Caco-2 (cell line): ENCODE measurements around the gene CNOT6L. TPM values are rescaled to one million over a fixed set of nuclear protein-coding genes. Genes with fewer than 3 reads are reported as not detected.
A peak's percentile ranks its signal among the peaks of the same experiment; 100 is the strongest.

ENCODE experiments used
- BruUV-seq: library from RNA; stranded (reverse); fragments of 400-500 nt; replicated peaks from 2 replicates; lab custom pipeline; 2021; lab: Mats Ljungman, UMichigan
- CTCF ChIA-PET: fragments of 300-600 bp; sonication (Branson Sonifier 250); formaldehyde crosslinking; loops from one replicate; lab custom pipeline; 2022; ENCODE audit warnings: antibody characterized with exemption; lab: Charles Lee
- POLR2A ChIA-PET: fragments of 300-600 bp; sonication (Branson Sonifier 250); formaldehyde crosslinking; loops from one replicate; lab custom pipeline; 2022; ENCODE audit warnings: antibody characterized with exemption; lab: Charles Lee
- DNase-seq, 2 experiments: peaks; one replicate each; pipeline versions ENCODE4 v3.0.0 to v3.0.0-alpha.2; 2020 to 2022
- H3K27me3 ChIP-seq: replicated peaks from 2 replicates; pipeline ENCODE4 v1.6.0; 2011; ENCODE audit warnings: low read length; ENCODE audit not compliant: control insufficient read depth, insufficient read depth
- H3K36me3 ChIP-seq: 2 replicates; pipeline ENCODE4 v1.5.1; 2011; ENCODE audit warnings: low read length; ENCODE audit not compliant: control insufficient read depth, insufficient read depth
- H3K4me1 ChIP-seq: fragments of 250-450 bp; sonication (Bioruptor Pico); 2 replicates; pipeline ENCODE4 v1.5.1; 2020; ENCODE audit warnings: mild to moderate bottlenecking
- H3K4me3 ChIP-seq: 2 replicates; pipeline ENCODE4 v1.5.1; 2011; ENCODE audit warnings: low read depth, mild to moderate bottlenecking, control low read depth, low read length
- H3K9me3 ChIP-seq: fragments of 250-450 bp; sonication (Bioruptor Pico); 2 replicates; pipeline ENCODE4 v1.5.1; 2020; ENCODE audit warnings: mild to moderate bottlenecking, moderate library complexity
- H3K27ac Mint-ChIP-seq: one replicate; pipeline ENCODE4 v1.8.0; 2022; ENCODE audit warnings: mixed read lengths; ENCODE audit not compliant: unreplicated experiment
- H3K27me3 Mint-ChIP-seq: one replicate; pipeline ENCODE4 v1.8.0; 2022; ENCODE audit warnings: mixed read lengths; ENCODE audit not compliant: insufficient read depth, unreplicated experiment
- H3K36me3 Mint-ChIP-seq: one replicate; pipeline ENCODE4 v1.8.0; 2022; ENCODE audit warnings: mild to moderate bottlenecking, mixed read lengths; ENCODE audit not compliant: insufficient read depth, unreplicated experiment
- H3K4me1 Mint-ChIP-seq: one replicate; pipeline ENCODE4 v1.8.0; 2022; ENCODE audit warnings: low read depth, mixed read lengths; ENCODE audit not compliant: unreplicated experiment
- H3K4me3 Mint-ChIP-seq: one replicate; pipeline ENCODE4 v1.8.0; 2022; ENCODE audit warnings: mild to moderate bottlenecking, moderate library complexity, mixed read lengths; ENCODE audit not compliant: unreplicated experiment
- H3K9me3 Mint-ChIP-seq: one replicate; pipeline ENCODE4 v1.8.0; 2022; ENCODE audit warnings: mixed read lengths; ENCODE audit not compliant: unreplicated experiment
- intact Hi-C: fragments of 100-400 bp; cut with micrococcal nuclease; formaldehyde crosslinking; loops from one replicate; pipeline ENCODE4 v1.10.0; 2022; ENCODE audit not compliant: unreplicated experiment
- total RNA-seq: library from RNA; stranded (reverse); gene quantifications from 2 replicates; pipeline ENCODE4 v1.2.3, GENCODE V29; 2022
- TF ChIP-seq, protein P1 (sequence below), 2 experiments: fragments of 200-600 bp in 1 of 2; IDR thresholded peaks; 1 replicate in 1 of 2; 2 replicates in 1 of 2; pipeline versions ENCODE4 v1.5.1 to v1.8.0; 2011 to 2022; ENCODE audit warnings: antibody characterized with exemption in 1 of 2, control low read depth in 1 of 2, inconsistent platforms in 1 of 2, low read depth in 1 of 2, low read length in 1 of 2, mild to moderate bottlenecking in 1 of 2, moderate library complexity in 1 of 2; ENCODE audit not compliant: insufficient read depth in 1 of 2, severe bottlenecking in 1 of 2, unreplicated experiment in 1 of 2

Gene CNOT6L
- total RNA-seq, 1 experiment from 2014 or later, result 18.8 TPM

DNA sequence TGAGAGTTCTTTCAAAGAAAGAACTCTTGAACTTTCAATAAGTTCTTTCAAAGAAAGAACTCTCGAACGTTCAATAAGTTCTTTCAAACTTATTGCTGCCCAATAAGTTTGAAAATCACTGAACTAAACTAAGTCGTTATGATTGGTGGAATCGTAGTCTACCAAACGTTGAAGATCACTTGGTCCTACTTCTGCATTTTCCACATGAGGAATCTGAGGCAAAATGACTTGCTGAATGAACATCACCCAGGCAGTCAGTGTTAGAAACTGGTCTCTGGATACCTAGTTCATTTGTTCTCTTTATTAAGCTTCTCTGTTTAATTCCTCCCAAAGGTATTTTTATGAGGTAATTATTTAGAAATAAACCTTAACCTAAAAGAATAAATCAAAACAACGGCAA is 7.1 kb upstream of the CNOT6L start:
- Mint-ChIP-seq H3K4me1 (no peaks in the 10 kb centered on the region), H3K4me3 (no peak overlapping the region), H3K9me3 (no peaks in the 10 kb centered on the region), H3K27ac (no peak overlapping the region), H3K27me3 (peaks cover 21% of the 10 kb centered on the region), H3K36me3 (peaks cover 5% of the 10 kb centered on the region)
- H3K4me1 ChIP-seq, result no peaks in the 10 kb centered on the region
- intact Hi-C loops, result no loop called here
- ChIA-PET POLR2A (no interaction called here), CTCF (no interaction called here)
- no peak for DNase-seq
- no peaks in the 10 kb centered on the region for H3K27me3 ChIP-seq
- BruUV-seq, result no TSS peak
- H3K36me3 ChIP-seq, result no peaks in the 10 kb centered on the region
- no peaks in the 10 kb centered on the region for H3K9me3 ChIP-seq
- no peak overlapping the region for H3K4me3 ChIP-seq
- TF ChIP-seq, protein P1, sequence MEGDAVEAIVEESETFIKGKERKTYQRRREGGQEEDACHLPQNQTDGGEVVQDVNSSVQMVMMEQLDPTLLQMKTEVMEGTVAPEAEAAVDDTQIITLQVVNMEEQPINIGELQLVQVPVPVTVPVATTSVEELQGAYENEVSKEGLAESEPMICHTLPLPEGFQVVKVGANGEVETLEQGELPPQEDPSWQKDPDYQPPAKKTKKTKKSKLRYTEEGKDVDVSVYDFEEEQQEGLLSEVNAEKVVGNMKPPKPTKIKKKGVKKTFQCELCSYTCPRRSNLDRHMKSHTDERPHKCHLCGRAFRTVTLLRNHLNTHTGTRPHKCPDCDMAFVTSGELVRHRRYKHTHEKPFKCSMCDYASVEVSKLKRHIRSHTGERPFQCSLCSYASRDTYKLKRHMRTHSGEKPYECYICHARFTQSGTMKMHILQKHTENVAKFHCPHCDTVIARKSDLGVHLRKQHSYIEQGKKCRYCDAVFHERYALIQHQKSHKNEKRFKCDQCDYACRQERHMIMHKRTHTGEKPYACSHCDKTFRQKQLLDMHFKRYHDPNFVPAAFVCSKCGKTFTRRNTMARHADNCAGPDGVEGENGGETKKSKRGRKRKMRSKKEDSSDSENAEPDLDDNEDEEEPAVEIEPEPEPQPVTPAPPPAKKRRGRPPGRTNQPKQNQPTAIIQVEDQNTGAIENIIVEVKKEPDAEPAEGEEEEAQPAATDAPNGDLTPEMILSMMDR (IDR thresholded peaks at IDR 0.05; ENCODE audit: insufficient read depth in 1 of 2, low read depth in 1 of 2, low read length in 1 of 2, severe bottlenecking in 1 of 2, unreplicated experiment in 1 of 2), result no peak

DNA sequence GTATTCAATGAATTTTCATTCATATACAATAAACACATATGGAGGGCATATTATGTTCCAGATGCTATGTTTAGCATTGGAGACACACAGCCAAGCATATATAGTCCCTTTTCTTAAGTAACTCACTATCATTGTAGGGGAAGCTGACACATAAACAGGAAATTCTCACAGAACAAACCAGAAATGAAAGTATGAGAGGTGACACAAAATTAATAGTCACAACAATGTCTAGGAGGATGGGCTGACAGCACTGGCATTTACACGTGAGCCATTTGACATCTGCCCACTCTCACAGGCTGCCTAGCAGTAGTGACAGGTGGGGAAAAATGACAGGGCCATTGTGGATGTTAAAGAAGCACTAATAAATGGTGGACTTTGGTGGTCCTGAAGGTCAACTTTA is 2.6 kb upstream of the CNOT6L start:
- no peak for DNase-seq
- no peaks in the 10 kb centered on the region for H3K9me3 Mint-ChIP-seq
- no TSS peak for BruUV-seq
- Histone ChIP-seq H3K4me1 (peaks cover 7% of the 10 kb centered on the region), H3K27me3 (no peaks in the 10 kb centered on the region), H3K36me3 (no peaks in the 10 kb centered on the region), H3K9me3 (no peaks in the 10 kb centered on the region), H3K4me3 (no peak overlapping the region)
- H3K4me1 Mint-ChIP-seq, result no peaks in the 10 kb centered on the region
- H3K4me3 Mint-ChIP-seq, result no peak overlapping the region
- no peak overlapping the region for H3K27ac Mint-ChIP-seq
- peaks cover 13% of the 10 kb centered on the region for H3K36me3 Mint-ChIP-seq
- POLR2A ChIA-PET, result no interaction called here
- intact Hi-C loops, result no loop called here
- H3K27me3 Mint-ChIP-seq, result peaks cover 8% of the 10 kb centered on the region
- CTCF ChIA-PET, result no interaction called here
- TF ChIP-seq, protein P1 (IDR thresholded peaks at IDR 0.05; ENCODE audit: insufficient read depth in 1 of 2, low read depth in 1 of 2, low read length in 1 of 2, severe bottlenecking in 1 of 2, unreplicated experiment in 1 of 2), result no peak

DNA sequence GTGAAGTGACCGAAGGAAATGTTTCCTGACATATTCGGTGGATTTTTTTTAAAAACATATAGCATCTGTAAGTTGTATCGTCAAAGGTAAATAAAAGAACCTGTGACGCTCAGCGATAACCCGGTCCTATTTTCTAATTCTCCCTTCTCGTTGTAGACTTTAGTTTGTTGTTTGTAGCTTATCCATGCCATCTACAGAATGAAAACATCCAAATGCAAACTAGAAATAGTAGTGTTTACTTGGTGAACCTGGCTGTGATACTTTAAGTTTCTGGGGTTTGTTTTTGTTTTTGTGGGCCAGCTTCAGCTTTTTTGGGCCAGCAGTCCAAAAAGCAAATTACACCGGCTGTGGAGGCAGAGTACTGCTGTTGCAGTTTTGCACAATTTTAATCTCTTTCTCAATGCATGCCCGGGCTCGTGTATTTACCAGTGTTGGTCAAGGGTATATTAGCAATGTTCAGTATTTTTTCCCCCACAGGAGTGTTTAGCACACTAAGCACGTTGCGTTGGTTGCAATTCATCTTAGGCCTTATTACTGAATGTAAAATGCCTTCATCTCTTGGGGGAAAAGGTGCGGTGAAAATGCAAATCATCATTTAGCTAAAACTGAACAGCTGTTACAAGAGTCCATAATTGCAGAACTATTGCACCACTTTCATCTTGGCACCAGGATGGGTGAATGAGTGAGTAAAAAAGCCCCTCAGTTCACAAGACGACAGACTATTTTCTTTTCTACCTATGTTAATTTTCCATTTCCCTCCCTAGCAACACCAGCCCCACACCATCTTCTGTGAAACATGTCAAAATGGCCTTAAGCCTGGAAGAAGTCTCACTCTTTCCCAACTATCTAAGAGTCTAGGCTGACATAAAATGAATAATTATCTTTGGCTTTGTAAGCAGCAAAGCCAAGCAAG is 1.7 kb upstream of the CNOT6L start:
- CTCF ChIA-PET, result interaction anchor here (1.1 to 1.2 kb wide), 2 partner anchors 14 to 42 kb away, joined by 3 to 5 read pairs; partner anchors contain the start of gene MRPL1
- Histone ChIP-seq H3K27me3 (no peaks in the 10 kb centered on the region), H3K9me3 (no peaks in the 10 kb centered on the region), H3K4me1 (peaks cover 7% of the 10 kb centered on the region), H3K36me3 (no peaks in the 10 kb centered on the region), H3K4me3 (peak overlapping the region; percentile 93)
- peak overlapping the region; percentile 91 for H3K27ac Mint-ChIP-seq
- intact Hi-C loops, result loop anchor here (1.0 kb wide), 1 partner anchor 121 kb away; no protein-coding TSS in a partner anchor
- POLR2A ChIA-PET, result interaction anchor here (1.0 kb wide), 1 partner anchor 41 kb away, joined by 5 read pairs; the partner anchor contains the start of gene MRPL1
- BruUV-seq, result TSS peak; percentile 92
- H3K36me3 Mint-ChIP-seq, result peaks cover 13% of the 10 kb centered on the region
- H3K9me3 Mint-ChIP-seq, result no peaks in the 10 kb centered on the region
- H3K4me3 Mint-ChIP-seq, result peak overlapping the region; percentile 96
- no peaks in the 10 kb centered on the region for H3K4me1 Mint-ChIP-seq
- DNase-seq, result no peak
- H3K27me3 Mint-ChIP-seq, result peaks cover 7% of the 10 kb centered on the region
- TF ChIP-seq, protein P1 (IDR thresholded peaks at IDR 0.05; ENCODE audit: insufficient read depth in 1 of 2, low read depth in 1 of 2, low read length in 1 of 2, severe bottlenecking in 1 of 2, unreplicated experiment in 1 of 2), result no peak
